A673 (cell line): ENCODE measurements around the gene FGGY. TPM values are rescaled to one million over a fixed set of nuclear protein-coding genes. Genes with fewer than 3 reads are reported as not detected.
"Not testable (repeated sequence)": the region's sequence is repeated elsewhere in the genome, so short reads cannot be mapped to it uniquely, and the experiment has no call there.

ENCODE experiments used
- BruUV-seq: library from RNA; stranded (reverse); fragments of 400-500 nt; replicated peaks from 2 replicates; lab custom pipeline; 2021; lab: Mats Ljungman, UMichigan
- CTCF ChIA-PET: fragments of 300-600 bp; sonication (Branson Sonifier 250); formaldehyde crosslinking; loops from one replicate; lab custom pipeline; 2022; ENCODE audit warnings: antibody characterized with exemption; lab: Charles Lee
- POLR2A ChIA-PET: fragments of 300-600 bp; sonication (Branson Sonifier 250); formaldehyde crosslinking; loops from one replicate; lab custom pipeline; 2022; ENCODE audit warnings: antibody characterized with exemption; ENCODE audit not compliant: low non-redundant PET; lab: Charles Lee
- DNase-seq: peaks from one replicate; pipeline ENCODE4 v3.0.0-alpha.2; 2015; ENCODE audit warnings: low spot score
- H3K27ac ChIP-seq: fragments of 200-600 bp; sonication (generic); 2 replicates; pipeline ENCODE4 v1.5.1; 2016; ENCODE audit warnings: mixed run types, low read depth, mild to moderate bottlenecking, mixed read lengths, antibody characterized with exemption, low read length; ENCODE audit not compliant: poor library complexity, severe bottlenecking
- H3K27me3 ChIP-seq: fragments of 200-600 bp; sonication (generic); replicated peaks from 2 replicates; pipeline ENCODE4 v1.6.1; 2017; ENCODE audit warnings: mixed run types, low read depth, mild to moderate bottlenecking, mixed read lengths, antibody characterized with exemption, low read length; ENCODE audit not compliant: insufficient read depth, poor library complexity
- H3K36me3 ChIP-seq: fragments of 200-600 bp; sonication (generic); 2 replicates; pipeline ENCODE4 v1.6.1; 2016; ENCODE audit warnings: mixed run types, mild to moderate bottlenecking, mixed read lengths, antibody characterized with exemption, low read length; ENCODE audit not compliant: insufficient read depth, poor library complexity, severe bottlenecking
- H3K4me1 ChIP-seq: fragments of 200-600 bp; sonication (generic); 2 replicates; pipeline ENCODE4 v1.6.1; 2017; ENCODE audit warnings: mixed run types, mild to moderate bottlenecking, mixed read lengths, antibody characterized with exemption, low read length; ENCODE audit not compliant: insufficient read depth, poor library complexity, severe bottlenecking
- H3K4me3 ChIP-seq: fragments of 200-600 bp; sonication (generic); 2 replicates; pipeline ENCODE4 v1.5.1; 2016; ENCODE audit warnings: low read depth, mixed run types, mild to moderate bottlenecking, mixed read lengths, low read length; ENCODE audit not compliant: poor library complexity, severe bottlenecking
- H3K9me3 ChIP-seq: fragments of 200-600 bp; sonication (generic); 2 replicates; pipeline ENCODE4 v1.6.1; 2016; ENCODE audit warnings: mixed run types, low read depth, mild to moderate bottlenecking, mixed read lengths, antibody characterized with exemption, low read length; ENCODE audit not compliant: poor library complexity, severe bottlenecking
- CTCF ChIP-seq: fragments of 300-800, 200-600 bp; sonication (generic); conservative IDR thresholded peaks from 2 replicates; pipeline ENCODE4 v1.5.1; 2017; ENCODE audit warnings: low read depth, mild to moderate bottlenecking, antibody characterized with exemption, low read length, moderate library complexity, mixed read lengths
- EZH2 ChIP-seq: fragments of 200-600 bp; sonication (generic); IDR thresholded peaks from 2 replicates; pipeline ENCODE4 v1.6.1; 2017; ENCODE audit warnings: borderline replicate concordance, low read depth, mild to moderate bottlenecking, mixed read lengths, antibody characterized with exemption, low read length; ENCODE audit not compliant: poor library complexity, severe bottlenecking
- intact Hi-C: fragments of 100-400 bp; cut with micrococcal nuclease; formaldehyde crosslinking; loops from one replicate; pipeline ENCODE4 v1.10.0; 2022; ENCODE audit not compliant: unreplicated experiment
- total RNA-seq: library from RNA; stranded (reverse); gene quantifications from 2 replicates; pipeline ENCODE4 v1.2.3, GENCODE V29; 2021

FGGY gene
- total RNA-seq, 1 experiment from 2014 or later, result 2.6 TPM

GRCh38 chr1:59457786-59458185, 160.9 kb downstream of the FGGY start:
- intact Hi-C loops, result no loop called here
- Histone ChIP-seq H3K36me3 (no peaks in the 10 kb centered on the region), H3K9me3 (peaks cover 8% of the 10 kb centered on the region), H3K27ac (no peak overlapping the region), H3K4me1 (no peaks in the 10 kb centered on the region), H3K27me3 (no peaks in the 10 kb centered on the region), H3K4me3 (no peak overlapping the region)
- ChIA-PET CTCF (no interaction called here), POLR2A (no interaction called here)
- no peak for DNase-seq
- no TSS peak for BruUV-seq
- TF ChIP-seq CTCF (no peak), EZH2 (no peak)

- CTCF ChIA-PET, result no interaction called here
- DNase-seq, result no peak
- Histone ChIP-seq H3K27me3 (no peaks in the 10 kb centered on the region), H3K4me3 (no peak overlapping the region), H3K9me3 (peaks cover 8% of the 10 kb centered on the region), H3K36me3 (no peaks in the 10 kb centered on the region), H3K4me1 (no peaks in the 10 kb centered on the region), H3K27ac (no peak overlapping the region)
- intact Hi-C loops, result no loop called here
- POLR2A ChIA-PET, result no interaction called here
- TF ChIP-seq CTCF, result no peak
- TF ChIP-seq EZH2, result no peak
- BruUV-seq, result no TSS peak
These were observed 162.0 kb downstream of the FGGY start for GRCh38 chr1:59458884-59459283.

GRCh38 chr1:59462942-59463341, 166.0 kb downstream of the FGGY start:
- DNase-seq, BruUV-seq, H3K4me3 ChIP-seq, H3K36me3 ChIP-seq, H3K27me3 ChIP-seq, H3K9me3 ChIP-seq, H3K27ac ChIP-seq, CTCF ChIA-PET, POLR2A ChIA-PET, H3K4me1 ChIP-seq: not testable (repeated sequence)
- intact Hi-C loops, result loop anchor here (10.0 kb wide), 1 partner anchor 58 kb away; no protein-coding TSS in a partner anchor

GRCh38 chr1:59465478-59465877, 168.6 kb downstream of the FGGY start:
- CTCF ChIA-PET, H3K4me3 ChIP-seq, H3K27ac ChIP-seq, DNase-seq, BruUV-seq, H3K9me3 ChIP-seq, H3K36me3 ChIP-seq, H3K27me3 ChIP-seq, POLR2A ChIA-PET, H3K4me1 ChIP-seq: not testable (repeated sequence)
- intact Hi-C loops, result loop anchor here (10.0 kb wide), 1 partner anchor 61 kb away; no protein-coding TSS in a partner anchor
